Loucy (cell line): Measurements from ENCODE around the gene PARD3B.

Experiments
- H2AFZ ChIP-seq: fragments of 200-600 bp; sonication (generic); 2 replicates; pipeline ENCODE4 v1.6.0; 2016; ENCODE audit warnings: antibody characterized with exemption, mild to moderate bottlenecking, low read length, moderate library complexity
- H3F3A ChIP-seq: fragments of 200-600 bp; 2 replicates; pipeline ENCODE4 v1.6.0; 2016; ENCODE audit warnings: antibody characterized with exemption, low read depth, mild to moderate bottlenecking
- H3K27me3 ChIP-seq: fragments of 200-600 bp; sonication (generic); 2 replicates; pipeline ENCODE4 v1.6.1; 2014; ENCODE audit warnings: low read length, mild to moderate bottlenecking; ENCODE audit not compliant: insufficient read depth, poor library complexity, severe bottlenecking
- H3K36me3 ChIP-seq: fragments of 200-600 bp; sonication (generic); 2 replicates; pipeline ENCODE4 v1.6.1; 2016; ENCODE audit warnings: low read length; ENCODE audit not compliant: insufficient read depth
- H3K4me1 ChIP-seq: fragments of 200-600 bp; sonication (generic); 2 replicates; pipeline ENCODE4 v1.5.1; 2014; ENCODE audit warnings: low read length, mild to moderate bottlenecking; ENCODE audit not compliant: insufficient read depth, poor library complexity, severe bottlenecking
- H3K4me2 ChIP-seq: fragments of 200-600 bp; sonication (generic); 2 replicates; pipeline ENCODE4 v1.6.0; 2014; ENCODE audit warnings: antibody characterized with exemption, low read length, low read depth, mild to moderate bottlenecking; ENCODE audit not compliant: poor library complexity, severe bottlenecking
- H3K4me3 ChIP-seq: fragments of 200-600 bp; sonication (generic); 2 replicates; pipeline ENCODE4 v1.5.1; 2014; ENCODE audit warnings: low read length, mild to moderate bottlenecking, mixed read lengths; ENCODE audit not compliant: poor library complexity, severe bottlenecking
- H3K79me2 ChIP-seq: fragments of 200-600 bp; sonication (generic); 2 replicates; pipeline ENCODE4 v1.6.1; 2014; ENCODE audit warnings: low read length; ENCODE audit not compliant: insufficient read depth
- H3K9ac ChIP-seq: fragments of 200-600 bp; sonication (generic); 2 replicates; pipeline ENCODE4 v1.6.0; 2014; ENCODE audit warnings: mild to moderate bottlenecking, low read depth, low read length, moderate library complexity; ENCODE audit not compliant: poor library complexity, severe bottlenecking
- H3K9me2 ChIP-seq: fragments of 200-600 bp; sonication (generic); replicated peaks from 2 replicates; pipeline ENCODE4 v1.6.1; 2016; ENCODE audit warnings: low read depth, low read length, mixed read lengths
- H3K9me3 ChIP-seq: fragments of 200-600 bp; sonication (generic); 2 replicates; pipeline ENCODE4 v1.6.1; 2014; ENCODE audit warnings: mild to moderate bottlenecking, antibody characterized with exemption, low read length, low read depth; ENCODE audit not compliant: insufficient read depth
- H4K20me1 ChIP-seq: fragments of 200-600 bp; sonication (generic); 2 replicates; pipeline ENCODE4 v1.6.0; 2014; ENCODE audit warnings: antibody characterized with exemption, low read length, mild to moderate bottlenecking; ENCODE audit not compliant: insufficient read depth, poor library complexity, severe bottlenecking
- EZH2phosphoT487 ChIP-seq: fragments of 200-600 bp; IDR thresholded peaks from 2 replicates; pipeline ENCODE4 v1.6.1; 2018; ENCODE audit warnings: antibody characterized with exemption, mild to moderate bottlenecking, moderate library complexity, borderline replicate concordance
- TF ChIP-seq, protein P1 (sequence below): fragments of 200-600 bp; sonication (generic); conservative IDR thresholded peaks from 2 replicates; pipeline ENCODE4 v1.5.1; 2014; ENCODE audit warnings: mild to moderate bottlenecking, antibody characterized with exemption, low read length

Gene PARD3B

DNA sequence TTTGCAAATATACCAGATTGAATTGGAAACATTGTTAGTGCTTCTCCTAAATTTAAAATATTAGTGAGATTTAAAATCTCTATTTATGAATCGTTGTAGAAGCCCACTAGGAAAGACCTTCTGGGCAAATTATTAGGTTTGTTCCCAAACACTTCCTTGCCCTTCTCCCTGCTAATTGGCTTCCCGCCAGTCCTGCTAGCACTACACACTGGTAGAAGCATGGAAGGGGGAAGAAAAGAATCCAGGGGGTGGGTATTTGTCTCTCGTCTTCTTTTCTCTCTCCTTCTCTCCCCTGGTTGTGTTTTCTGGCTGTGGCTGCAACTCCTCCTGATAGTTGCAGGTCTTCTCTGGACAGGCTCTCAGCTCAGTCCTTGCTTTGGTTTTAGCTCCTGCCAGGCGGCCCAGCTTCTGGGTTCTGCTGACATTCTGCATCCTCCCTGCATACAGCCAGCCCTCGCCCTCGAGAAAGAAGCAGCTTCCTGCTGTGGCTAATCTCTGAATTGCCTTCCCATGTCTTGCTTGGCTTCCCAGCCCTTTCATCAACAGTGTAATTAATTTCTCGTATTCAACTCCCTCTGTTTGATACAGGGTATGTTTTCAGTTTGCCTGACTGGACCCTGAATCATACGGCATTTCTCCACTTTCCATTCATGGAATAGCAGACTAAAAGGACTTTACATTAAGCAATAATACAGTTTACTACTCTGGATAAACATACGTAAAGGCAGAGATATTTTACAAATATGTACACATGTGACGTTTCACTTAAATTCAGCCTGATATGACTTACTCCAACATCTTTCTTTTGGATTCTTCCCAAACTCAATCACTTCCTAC lies 6.9 kb upstream of the PARD3B start:
- H4K20me1 ChIP-seq, result no peaks in the 10 kb centered on the region
- H3K4me3 ChIP-seq, result no peak overlapping the region
- H2AFZ ChIP-seq, result no peak overlapping the region
- no peaks in the 10 kb centered on the region for H3K79me2 ChIP-seq
- no peaks in the 10 kb centered on the region for H3F3A ChIP-seq
- no peak overlapping the region for H3K4me2 ChIP-seq
- H3K9ac ChIP-seq, result no peak overlapping the region
- no peaks in the 10 kb centered on the region for H3K36me3 ChIP-seq
- no peaks in the 10 kb centered on the region for H3K4me1 ChIP-seq
- H3K27me3 ChIP-seq, result no peaks in the 10 kb centered on the region
- TF ChIP-seq EZH2phosphoT487, result no peak
- TF ChIP-seq, protein P1, sequence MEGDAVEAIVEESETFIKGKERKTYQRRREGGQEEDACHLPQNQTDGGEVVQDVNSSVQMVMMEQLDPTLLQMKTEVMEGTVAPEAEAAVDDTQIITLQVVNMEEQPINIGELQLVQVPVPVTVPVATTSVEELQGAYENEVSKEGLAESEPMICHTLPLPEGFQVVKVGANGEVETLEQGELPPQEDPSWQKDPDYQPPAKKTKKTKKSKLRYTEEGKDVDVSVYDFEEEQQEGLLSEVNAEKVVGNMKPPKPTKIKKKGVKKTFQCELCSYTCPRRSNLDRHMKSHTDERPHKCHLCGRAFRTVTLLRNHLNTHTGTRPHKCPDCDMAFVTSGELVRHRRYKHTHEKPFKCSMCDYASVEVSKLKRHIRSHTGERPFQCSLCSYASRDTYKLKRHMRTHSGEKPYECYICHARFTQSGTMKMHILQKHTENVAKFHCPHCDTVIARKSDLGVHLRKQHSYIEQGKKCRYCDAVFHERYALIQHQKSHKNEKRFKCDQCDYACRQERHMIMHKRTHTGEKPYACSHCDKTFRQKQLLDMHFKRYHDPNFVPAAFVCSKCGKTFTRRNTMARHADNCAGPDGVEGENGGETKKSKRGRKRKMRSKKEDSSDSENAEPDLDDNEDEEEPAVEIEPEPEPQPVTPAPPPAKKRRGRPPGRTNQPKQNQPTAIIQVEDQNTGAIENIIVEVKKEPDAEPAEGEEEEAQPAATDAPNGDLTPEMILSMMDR, result no peak
- H3K9me3 ChIP-seq, result no peaks in the 10 kb centered on the region
- no peaks in the 10 kb centered on the region for H3K9me2 ChIP-seq

DNA sequence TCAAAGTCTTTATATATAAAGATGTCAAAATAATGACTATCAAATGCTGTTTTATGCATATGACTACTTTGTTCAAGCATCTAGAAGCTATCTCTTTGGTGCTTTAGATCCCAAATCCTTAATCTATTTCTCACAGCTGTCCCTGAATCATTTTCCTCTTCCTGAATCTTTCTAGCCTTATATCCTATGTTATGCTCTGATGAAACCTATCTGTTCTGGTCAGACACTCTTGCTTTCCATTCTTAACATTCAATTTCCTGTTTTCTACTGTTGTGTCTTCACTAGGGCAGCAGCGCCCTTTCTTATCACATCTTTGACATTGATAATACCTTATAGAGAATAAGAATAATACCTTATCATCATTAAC lies 6.3 kb upstream of the PARD3B start:
- TF ChIP-seq, protein P1, result no peak
- no peak for TF ChIP-seq EZH2phosphoT487
- Histone ChIP-seq H3K4me2 (no peak overlapping the region), H3K9me3 (no peaks in the 10 kb centered on the region), H4K20me1 (no peaks in the 10 kb centered on the region), H3K36me3 (no peaks in the 10 kb centered on the region), H3F3A (no peaks in the 10 kb centered on the region), H3K79me2 (no peaks in the 10 kb centered on the region), H3K9ac (no peak overlapping the region), H2AFZ (no peak overlapping the region), H3K4me1 (no peaks in the 10 kb centered on the region), H3K9me2 (no peaks in the 10 kb centered on the region), H3K4me3 (no peak overlapping the region), H3K27me3 (peaks cover 3% of the 10 kb centered on the region)

DNA sequence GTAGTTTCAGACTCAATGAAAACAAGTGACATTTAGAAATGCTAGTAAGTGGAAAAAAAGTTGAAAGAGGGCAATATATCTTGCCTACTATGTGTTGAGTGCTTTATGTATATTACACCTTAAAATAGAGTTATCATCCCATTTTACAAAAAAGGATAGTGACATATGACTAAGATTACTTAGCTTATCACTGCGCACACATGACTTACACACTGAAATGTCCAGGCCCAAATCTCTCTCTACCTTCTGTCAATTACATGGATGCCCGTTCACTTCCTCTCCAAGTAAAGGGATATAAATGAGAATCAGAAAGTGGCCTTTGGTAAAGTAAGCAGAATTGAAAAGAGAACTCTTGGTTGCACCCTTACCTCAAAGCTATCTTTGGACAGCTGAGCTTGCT lies 3.6 kb upstream of the PARD3B start:
- no peaks in the 10 kb centered on the region for H4K20me1 ChIP-seq
- peaks cover 22% of the 10 kb centered on the region for H3K27me3 ChIP-seq
- TF ChIP-seq EZH2phosphoT487, result no peak
- TF ChIP-seq, protein P1, result no peak
- H3K4me1 ChIP-seq, result peaks cover 9% of the 10 kb centered on the region
- no peaks in the 10 kb centered on the region for H3K36me3 ChIP-seq
- no peaks in the 10 kb centered on the region for H3K79me2 ChIP-seq
- no peak overlapping the region for H2AFZ ChIP-seq
- no peak overlapping the region for H3K4me2 ChIP-seq
- H3K9me2 ChIP-seq, result no peaks in the 10 kb centered on the region
- no peaks in the 10 kb centered on the region for H3K9me3 ChIP-seq
- no peak overlapping the region for H3K9ac ChIP-seq
- no peak overlapping the region for H3K4me3 ChIP-seq
- no peaks in the 10 kb centered on the region for H3F3A ChIP-seq
